Urothelium cell line (cell line): ENCODE measurements around the gene CCDC187.
A peak's percentile ranks its signal among the peaks of the same experiment; 100 is the strongest.

ENCODE experiments used
- DNase-seq: peaks from one replicate; pipeline ENCODE4 v3.0.0; 2011; ENCODE audit warnings: low spot score, mixed read lengths
- FAIRE-seq: peaks from 2 replicates; lab custom pipeline; 2011; peaks lifted over from hg19 to GRCh38; lab: Jason Lieb, UNC

Gene CCDC187

DNA sequence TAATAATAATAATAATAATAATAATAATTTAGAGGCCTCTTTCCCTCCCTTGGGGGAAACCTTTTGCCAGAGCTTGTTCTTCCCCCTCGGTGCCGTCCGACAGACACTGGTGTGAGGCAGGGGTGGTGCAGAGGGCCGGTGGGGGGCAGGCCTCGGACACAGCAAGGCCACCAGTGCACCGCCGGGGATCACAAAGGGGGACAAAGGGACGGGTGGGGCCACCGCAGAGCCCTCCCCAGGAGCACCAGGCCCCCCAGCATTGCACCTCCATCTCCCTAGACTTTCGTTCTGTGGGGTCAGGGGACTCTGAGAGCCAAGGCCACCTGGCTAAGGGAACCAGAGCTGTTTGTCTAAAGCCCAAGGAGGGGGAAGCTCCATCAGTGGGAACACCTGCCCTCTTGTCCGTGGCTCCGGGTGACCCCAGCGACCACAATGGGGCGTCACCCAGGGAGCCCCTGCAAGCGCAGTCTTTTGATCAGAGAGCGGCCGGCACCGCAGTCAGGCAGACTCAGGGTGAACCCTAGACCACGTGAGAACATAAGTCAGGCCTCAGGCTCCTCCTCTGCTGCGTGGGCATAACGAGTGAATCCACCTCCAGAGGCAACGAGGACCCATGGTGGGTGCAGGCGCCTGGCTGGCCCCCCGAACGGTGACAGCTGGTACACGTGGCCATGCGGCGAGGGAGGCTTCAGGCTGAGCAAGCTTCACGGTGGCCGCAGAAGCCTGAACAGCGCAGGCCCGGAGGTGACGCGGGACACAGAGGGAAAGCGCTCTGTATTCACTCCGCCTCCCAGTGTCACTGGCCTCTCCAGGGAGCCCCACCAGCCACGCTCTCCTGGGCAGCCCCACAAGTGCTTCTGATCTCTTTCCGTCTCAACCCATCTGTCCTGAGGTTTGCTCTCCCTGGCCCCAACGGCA, 46.3 kb downstream of the CCDC187 start:
- DNase-seq (no peak), FAIRE-seq (no peak)

DNA sequence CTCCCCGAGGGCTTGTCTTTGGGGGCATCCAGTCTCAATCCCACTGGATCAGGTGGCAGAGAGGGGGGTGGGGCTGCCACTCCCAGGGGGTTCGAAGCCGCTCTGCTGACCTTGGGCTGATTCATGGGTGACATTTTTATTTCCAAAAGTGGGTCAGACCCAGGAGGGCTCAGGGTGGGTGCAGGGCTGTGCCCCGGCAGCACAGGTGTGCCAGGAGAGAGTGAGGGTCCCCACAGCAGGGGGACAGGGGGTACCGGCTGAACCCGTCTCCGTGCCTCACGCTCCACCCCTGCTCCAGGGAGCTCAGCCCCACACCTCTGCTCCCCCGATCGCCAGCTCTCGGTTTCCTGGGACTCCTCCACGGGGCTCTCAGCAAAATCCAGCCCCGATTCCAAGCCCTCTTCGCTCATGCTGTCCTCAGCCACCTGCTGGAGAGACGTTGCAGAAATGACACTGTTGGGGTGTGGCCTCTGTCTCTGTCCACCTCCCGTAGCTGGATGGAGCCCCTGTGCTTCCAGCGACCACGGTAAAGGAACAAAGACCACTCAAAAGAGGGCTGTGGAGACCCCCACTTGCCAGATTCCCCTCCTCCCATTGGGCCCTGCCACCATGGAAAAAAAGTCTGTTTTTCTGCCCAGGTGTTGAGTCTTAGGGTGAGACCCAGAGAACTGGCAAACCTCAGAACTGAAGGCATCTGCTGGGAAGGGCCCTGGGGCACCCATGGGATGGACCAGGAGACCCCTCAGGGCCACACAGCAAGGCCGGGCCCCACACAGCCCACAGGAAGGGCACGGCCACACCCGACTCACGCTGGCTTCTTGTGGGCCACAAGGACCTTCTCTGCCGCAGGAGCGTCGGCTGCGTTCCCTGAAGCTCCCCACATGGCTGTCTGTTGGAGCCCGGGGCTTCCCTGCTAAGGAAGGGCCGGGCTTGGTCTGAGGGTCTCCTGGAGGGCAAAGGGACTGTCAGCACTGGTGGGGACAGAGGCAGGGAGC, 47.7 kb downstream of the CCDC187 start:
- DNase-seq = peak; percentile 32
- FAIRE-seq = no peak

DNA sequence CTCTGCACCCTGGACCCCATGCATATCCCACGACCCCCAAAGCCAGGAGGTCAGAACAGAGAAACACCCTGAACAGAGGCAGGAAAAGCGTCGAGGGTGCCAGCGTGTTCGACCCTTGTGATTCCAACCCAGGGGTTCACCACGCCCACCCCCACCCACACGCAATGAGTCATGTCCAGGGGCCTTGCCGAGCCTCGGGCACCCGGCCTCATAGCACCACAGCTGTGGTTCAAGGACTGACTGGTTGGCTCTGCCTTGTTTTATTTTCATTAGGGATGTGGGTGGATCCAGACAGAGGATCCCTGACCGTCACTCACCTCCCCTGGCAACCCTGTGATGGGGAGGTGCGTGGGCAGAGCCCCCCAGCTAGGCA, 48.7 kb downstream of the CCDC187 start:
- peak; percentile 66 for DNase-seq
- no peak for FAIRE-seq

DNA sequence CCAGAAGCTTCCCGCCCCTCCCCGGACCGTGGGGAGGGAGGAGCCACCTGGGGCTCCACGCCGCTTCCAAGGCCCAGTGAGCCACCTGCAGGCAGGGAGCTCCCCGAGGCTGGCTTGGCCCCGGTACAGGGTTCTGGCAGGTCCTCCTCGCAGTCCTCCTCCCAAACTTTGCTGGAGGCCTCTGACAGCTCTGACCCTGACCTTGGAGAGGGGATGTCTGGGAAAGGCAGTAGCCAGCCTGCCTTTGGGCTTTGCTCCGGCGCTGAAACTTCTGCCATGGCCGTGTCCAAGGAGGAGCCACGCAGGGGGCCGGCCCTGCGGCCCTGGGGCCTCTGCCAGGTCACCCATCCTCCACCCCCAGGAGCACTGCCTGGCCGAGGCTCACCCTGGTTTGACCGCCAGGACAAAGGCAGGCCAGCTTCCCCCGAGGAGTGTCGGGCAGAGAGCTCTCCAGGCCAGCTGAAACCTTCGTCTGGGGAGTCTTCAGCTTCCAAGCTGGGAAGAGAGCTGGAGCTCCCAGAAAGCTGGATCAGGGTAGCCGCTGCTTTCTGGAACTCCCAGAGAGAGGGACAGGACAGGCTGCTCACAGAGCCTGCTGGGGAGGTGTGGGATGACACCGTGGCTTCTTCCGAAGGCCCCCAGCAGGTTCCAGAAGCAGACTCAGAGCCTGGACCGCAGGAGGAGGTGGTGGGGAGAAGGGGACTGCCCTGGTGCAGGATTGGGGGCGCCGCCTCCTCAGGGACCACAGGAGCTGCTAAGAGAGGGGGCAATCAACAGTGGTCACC, 49.3 kb downstream of the CCDC187 start:
- DNase-seq (peak; percentile 23), FAIRE-seq (no peak)

DNA sequence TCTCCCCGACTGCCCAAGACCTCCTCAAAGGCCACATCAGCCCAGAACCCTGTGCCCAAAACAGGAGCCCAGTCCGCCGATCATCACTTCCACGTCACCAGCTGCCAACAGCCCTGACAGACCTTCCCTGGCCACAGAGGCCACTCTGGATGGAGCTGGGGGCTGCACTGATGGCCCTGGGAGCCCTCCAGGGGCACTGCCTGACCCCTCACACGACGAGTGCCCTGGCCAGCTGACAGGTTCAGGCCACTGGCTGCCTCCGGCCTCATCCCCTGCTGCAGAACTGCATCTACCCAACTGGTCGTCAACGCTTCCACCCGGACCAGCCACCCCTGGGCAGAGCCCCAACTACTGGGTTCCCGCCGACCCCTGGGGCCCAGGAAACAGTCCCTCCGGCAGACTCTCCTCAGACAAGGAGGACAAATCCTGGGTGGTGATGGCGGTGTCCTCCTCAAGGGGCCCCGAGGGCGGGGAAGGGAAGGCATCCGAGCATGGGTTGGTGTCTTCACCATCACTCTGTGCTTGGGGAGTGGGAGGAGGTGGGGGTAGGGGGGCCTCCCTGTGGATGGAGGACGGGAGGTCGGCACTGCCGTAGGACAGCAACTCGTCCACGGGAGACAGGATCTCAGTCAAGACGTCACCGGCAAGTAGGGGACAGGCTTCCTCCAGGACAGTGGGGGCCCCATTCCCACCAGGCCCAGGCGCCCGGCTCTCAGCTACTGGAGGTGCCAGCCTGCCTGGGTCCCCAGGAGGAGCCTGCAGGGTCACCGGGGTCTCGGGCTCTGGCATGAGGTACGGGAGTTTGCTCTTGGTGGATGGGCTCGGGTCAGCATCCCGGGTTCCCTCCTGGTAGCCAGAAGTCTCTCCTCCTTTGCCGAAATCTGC, 50.4 kb downstream of the CCDC187 start:
- FAIRE-seq (no peak), DNase-seq (no peak)

DNA sequence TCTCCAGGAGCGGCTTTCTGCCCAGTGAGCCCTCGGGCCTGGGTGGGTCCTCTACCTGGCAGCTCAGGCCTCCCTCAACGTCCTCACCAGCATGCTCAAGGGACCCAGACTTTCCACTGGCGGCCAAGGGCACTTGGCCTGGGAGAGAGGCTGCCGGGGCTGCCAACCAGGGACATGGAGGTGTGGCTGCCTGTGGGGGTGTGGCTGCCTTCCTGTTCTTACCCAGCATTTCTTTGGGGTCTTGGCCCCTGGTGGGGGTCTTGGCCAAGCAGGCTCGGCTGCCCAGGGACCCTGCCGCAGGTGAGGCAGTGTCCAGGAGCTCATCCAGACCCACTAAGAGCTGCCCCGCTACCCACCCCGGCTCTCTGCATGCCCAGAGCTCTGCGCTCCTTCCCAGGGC, 51.0 kb downstream of the CCDC187 start:
- DNase-seq (no peak), FAIRE-seq (no peak)

DNA sequence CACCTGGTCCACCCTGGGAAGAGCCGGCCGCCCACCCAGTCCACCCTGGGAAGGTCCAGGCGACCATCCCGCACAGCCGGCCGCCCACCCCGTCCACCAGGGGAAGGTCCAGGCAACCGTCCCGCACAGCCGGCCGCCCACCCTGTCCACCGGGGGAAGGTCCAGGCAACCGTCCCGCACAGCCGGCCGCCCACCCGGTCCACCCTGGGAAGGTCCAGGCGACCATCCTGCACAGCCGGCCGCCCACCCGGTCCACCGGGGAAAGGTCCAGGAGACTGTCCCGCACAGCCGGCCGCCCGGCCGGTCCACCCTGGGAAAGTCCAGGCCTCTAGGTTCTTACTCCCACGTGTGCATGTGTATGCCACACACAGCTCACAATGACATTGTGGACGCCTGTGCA, 51.6 kb downstream of the CCDC187 start:
- DNase-seq = no peak
- no peak for FAIRE-seq

DNA sequence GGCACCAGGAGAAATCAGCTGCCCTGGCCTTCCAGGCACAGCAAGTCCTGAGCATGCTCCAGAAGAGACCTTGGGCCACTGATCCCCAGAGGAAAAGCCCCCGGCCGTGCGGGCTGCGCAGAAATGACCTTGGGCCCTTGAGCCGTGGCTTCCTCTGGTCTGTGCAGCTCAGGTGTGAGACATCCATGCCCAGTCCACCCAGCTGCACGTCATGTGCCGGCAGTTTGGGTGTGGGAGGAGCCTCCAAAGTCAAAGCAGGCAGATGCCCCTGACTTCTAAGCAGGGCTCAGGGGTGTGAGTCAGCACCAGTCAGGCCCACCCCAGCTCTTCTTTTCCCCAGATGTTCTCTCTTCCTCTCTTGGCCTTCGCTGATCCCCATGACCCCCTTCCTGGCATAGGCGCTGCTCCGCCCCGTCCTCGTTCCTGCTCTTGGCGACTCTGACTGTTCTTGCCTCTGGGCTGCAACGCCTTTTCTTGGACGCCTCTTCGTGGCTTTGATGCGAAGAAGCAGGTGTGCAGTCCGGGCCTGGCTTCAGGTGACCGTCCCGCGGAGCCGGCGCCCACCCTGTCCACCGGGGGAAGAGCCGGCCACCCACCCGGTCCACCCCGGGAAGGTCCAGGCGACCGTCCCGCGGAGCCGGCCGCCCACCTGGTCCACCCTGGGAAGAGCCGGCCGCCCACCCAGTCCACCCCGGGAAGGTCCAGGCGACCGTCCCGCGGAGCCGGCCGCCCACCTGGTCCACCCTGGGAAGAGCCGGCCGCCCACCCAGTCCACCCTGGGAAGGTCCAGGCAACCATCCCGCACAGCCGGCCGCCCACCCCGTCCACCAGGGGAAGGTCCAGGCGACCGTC, 52.4 kb downstream of the CCDC187 start:
- DNase-seq = no peak
- no peak for FAIRE-seq

DNA sequence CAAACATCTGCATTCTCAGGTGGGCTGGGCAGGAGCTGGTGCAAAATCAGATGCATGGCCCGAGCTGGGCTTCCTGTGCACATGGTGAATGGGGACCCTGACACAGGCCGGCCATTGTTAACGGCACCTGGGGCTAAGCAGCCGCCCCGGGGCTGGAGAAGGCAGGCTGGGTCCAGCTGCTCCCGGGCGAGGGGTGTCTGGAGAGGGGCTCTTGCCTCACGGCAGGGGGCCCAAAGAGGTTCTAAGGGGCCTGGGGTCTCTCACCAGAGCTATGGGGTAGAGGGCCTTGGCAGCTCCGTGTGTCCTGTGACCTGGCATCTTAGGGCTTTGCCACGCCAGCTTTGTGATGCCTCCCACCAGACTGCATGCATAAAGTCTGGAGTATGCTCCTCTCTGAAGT, 53.2 kb downstream of the CCDC187 start:
- no peak for FAIRE-seq

DNA sequence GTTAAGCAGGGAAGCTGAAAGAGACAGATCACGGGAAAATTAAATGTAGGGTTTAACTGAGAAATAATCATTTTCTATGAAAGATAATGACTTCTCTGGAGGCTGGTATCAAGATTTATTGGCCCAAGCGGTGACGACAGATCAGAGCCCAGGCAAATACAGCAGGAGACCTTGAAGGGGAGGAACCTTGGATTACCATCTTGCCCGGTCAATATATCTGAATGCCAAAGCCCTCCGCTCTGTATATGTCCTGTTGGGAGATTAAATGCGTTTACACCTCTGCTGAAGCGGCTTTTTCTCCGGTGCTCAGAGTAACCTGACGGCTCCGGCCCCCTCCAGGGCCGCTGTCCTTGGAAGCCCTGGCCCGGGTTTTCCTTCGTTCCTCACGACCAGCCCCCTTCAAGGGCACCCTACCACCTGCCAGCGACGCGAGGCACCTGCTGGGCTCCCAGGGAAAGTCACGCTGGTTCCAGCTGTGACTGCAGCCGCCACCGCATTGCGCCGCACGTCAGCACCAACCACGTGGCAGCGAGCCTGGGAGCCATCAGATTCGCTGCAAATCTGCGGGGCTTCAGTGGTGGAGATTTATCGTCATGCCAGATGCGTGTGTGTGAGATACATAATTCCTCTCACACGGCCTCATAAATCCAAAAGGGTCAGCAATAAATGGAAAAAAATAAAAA, 53.9 kb downstream of the CCDC187 start:
- DNase-seq (no peak), FAIRE-seq (no peak)

More for the DNA sequence above, 53.2 kb downstream of the CCDC187 start:
- no peak for DNase-seq

DNA sequence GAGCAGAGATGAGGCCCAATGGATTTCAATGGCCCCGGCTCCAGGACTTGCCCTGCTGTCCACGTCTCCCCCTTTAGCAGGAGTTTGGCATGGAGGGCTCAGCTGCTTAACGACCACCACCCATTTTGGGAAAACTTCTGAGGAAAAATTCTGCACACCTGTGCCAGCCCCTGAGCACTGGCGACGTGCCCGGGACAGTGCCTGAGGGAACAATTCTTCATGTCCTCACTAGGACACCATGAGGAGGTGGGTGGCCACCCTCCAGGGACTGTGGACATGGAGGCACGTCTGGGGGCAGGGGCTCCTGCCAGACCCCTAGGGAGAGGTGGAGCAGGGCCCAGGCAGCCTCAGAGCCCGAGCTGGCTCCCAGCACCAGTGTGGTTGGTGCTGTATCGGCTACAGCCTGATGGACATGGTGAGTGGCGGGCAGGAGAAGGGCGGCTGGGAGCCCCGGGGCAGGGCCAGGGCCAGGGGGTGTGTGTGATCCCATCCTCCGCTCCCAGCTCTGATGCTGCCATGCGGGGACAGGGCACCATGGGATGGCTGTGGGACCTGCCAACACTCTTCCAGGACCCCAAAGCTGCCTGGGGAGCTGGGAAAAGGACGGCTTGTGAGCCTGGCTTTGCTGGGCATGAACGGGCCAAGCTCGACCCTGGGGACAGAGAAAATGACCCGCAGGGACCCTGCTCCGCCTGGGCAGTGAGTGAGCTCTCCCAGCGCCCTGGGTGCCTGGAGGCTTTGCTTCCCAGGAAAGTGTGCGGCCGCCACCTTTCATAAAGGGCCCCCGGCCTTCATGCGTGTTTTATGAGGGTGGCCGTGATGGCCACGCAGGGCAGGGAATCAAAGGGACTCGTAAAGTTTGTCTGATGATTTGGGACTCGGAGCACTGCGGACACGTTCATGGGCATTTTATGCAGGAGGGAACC, 54.7 kb downstream of the CCDC187 start:
- no peak for DNase-seq
- FAIRE-seq = no peak

DNA sequence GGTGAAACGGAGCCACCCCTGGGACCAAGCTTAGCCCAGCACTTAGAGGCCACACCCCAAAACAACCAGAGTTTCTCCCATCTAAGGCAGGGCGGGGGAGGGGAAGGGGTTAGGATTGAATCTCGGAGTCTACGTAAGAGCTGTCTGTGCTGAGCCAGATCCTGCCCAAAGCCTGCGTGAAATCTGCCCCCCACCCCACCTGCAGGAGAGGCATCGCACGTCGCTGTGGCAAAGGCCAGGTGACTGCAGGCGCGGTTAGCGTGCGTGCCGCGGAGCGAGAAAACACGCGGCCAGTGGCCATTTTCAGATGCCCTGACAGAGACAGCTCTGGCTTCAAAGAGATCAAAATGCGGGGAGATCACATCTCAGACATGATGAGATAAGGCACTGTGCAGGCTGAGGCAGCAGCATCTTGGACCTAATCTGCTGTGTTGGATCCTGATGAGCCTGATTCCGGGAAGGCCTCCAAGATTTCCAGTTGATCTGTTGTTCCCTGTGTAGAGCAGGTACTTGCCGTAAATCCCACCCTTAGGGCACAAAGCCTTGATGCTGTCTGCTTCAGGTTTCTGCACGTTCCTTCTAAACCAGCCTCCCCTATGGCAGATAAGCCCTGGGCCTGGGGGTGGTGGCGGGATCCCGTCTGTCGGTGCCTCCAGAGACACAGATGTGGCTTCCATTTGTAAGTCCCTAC, 55.8 kb downstream of the CCDC187 start:
- DNase-seq (no peak), FAIRE-seq (no peak)

DNA sequence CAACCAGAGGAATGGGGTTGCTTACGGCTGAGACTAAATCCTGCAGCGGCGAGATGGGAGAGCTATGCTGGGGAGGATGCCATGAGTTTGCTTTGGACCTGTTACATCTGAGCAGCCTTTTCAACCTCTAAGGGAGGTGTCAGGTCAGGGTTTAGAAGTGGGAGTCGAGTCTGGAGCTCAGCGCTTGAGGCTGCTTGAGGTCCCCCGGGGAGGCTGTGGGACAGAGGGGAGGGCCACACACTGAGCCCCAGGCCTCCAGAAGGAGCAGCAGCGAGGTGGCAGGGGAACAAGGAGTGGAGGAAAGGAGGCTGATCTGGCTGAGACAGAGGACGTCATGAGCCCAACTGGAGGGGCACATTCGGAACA, 56.4 kb downstream of the CCDC187 start:
- DNase-seq (no peak), FAIRE-seq (no peak)

DNA sequence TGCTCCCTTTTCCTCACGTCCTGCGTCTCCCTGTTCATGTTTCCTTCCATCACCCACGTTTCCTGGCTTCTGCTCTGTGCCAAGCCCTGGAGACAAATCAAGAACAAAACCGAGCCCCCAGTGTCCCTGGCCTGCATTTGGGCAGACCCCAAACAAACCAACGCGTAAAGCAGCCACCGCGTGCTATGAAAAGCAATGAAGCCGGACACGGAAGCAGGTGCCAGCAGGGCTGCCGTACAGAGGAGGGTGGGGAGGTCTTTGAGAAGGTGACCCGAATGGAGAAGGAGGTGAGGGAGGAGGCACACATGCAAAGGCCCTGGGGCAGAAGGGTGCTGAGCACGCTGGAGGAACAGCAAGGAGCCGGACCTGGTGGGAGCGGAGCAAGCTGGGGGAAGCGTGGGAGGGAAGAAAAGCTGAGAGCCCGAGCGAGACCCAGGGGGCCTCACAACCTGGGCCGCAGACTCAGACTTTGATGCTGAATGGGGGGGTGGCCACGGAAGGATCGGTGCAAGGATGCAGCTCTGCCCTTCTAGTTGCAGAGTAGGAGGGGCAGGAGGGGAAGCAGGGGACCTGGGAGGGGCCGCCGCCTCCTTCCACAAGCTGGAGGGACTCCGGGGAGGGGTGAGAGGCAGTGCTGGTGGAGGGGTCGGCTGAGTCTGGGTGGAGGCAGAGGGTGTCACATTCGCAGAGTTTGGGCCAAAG, 56.9 kb downstream of the CCDC187 start:
- FAIRE-seq (no peak), DNase-seq (no peak)

DNA sequence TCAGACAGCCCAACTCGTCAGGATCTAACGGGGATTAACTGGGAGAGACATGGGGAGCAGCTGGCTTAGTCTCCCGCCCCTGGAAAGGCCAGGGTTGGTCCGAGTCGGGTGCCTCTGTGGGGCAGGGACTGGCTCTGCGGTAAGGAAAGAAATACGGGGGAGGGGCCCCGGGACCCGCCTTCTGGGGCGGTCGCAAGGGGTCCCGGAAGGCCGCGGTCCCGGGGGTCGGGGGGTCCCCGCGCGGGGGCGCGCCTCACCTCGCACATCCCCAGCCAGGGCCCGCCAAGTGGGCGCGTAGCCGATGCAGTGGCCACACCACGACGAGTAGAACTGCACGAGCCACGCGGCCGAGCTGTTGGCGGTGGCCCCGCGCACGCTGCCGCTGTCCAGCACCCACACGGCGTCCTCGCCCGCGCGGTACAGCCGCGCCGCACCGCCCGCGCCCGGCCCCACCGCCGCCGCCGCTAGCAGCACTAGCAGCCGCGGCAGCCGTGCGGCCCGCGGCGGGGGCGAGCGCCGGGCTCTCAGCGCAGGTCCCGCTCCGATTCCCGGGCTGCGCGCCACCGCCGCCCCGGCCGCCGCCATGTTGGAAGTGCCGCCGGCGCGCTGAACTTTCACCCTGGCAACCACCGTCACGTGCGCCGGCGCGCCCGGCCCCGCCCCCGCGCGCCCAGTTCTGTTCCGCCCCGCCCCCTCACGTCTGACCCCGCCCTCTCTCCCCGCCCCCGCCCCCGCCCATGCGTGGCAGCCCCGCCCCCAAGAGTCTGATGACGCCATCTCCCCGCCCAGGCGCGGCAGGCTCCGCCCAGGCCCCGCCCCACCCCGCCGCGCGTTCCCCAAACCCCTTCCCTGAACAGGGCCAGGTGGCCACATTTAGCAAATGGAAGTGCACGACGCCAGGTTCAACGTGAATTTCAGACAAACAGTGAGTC, 58.4 kb downstream of the CCDC187 start, which contains the start of gene QSOX2:
QSOX2 (minus strand) TSS at position 594 of the 932 bp plus-strand sequence; CDS start at position 585, 9 bp downstream.
- DNase-seq (peak; percentile 93), FAIRE-seq (no peak)
